Fibroblast of lung (primary cell): Measurements from ENCODE around the gene FHL2.

Experiments
- CTCF ChIP-seq, 2 donors: IDR thresholded peaks in 1 of 2; conservative IDR thresholded peaks in 1 of 2; 1 replicate in 1 of 2; 2 replicates in 1 of 2; pipeline ENCODE4 v1.5.1; 2011 to 2012; ENCODE audit warnings: low read length in 2 of 2, control low read depth in 1 of 2, inconsistent platforms in 1 of 2, low read depth in 1 of 2, mild to moderate bottlenecking in 1 of 2
- EZH2 ChIP-seq: IDR thresholded peaks from 2 replicates; pipeline ENCODE4 v1.5.1; 2012; ENCODE audit warnings: low read length, control low read depth, mild to moderate bottlenecking; ENCODE audit errors: missing control alignments

- no peak for TF ChIP-seq EZH2
- TF ChIP-seq CTCF (conservative IDR thresholded peaks at IDR 0.05 in 1 of 2, IDR thresholded peaks at IDR 0.05 in 1 of 2; ENCODE audit: low read depth in 1 of 2, low read length in 2 of 2): no peak
Observed at GRCh38 chr2:105361102-105361889, 37.6 kb downstream of the FHL2 start.
